ENCODE results near the gene CHAMP1. TPM values are rescaled to one million over a fixed set of nuclear protein-coding genes. Genes with fewer than 3 reads are reported as not detected.

CHAMP1 gene
- polyA plus RNA-seq, 1 of the 3 experiments (the other 2 are of a cell fraction), result 28.6 TPM

GRCh38 chr13:114324334-114324733 is 10.0 kb downstream of the CHAMP1 start:
- CTCF ChIA-PET, result interaction anchor here (4.9 kb wide), 1 partner anchor 14 kb away, joined by 27 read pairs; no protein-coding TSS in a partner anchor
- Histone ChIP-seq H2AFZ (ENCODE audit: low read depth) (no peak overlapping the region), H3K9me2 (no peaks in the 10 kb centered on the region), H3K4me3 (ENCODE audit: low read depth in 2 of 2, low read length in 1 of 2) (no peak overlapping the region), H3K4me1 (ENCODE audit: control insufficient read depth in 1 of 2, insufficient read depth in 2 of 2, low read depth in 1 of 2, low read length in 1 of 2) (peaks cover 0 to 3% of the 10 kb centered on the region in 2 experiments; a peak in 1 of 4 replicates), H3F3A (replicated peaks; ENCODE audit: insufficient read depth) (peaks cover 4% of the 10 kb centered on the region), H3K9me3 (no peaks in the 10 kb centered on the region), H3K4me2 (no peak overlapping the region), H4K20me1 (ENCODE audit: insufficient read depth) (peaks cover 16% of the 10 kb centered on the region), H3K79me2 (ENCODE audit: insufficient read depth) (peaks cover 57% of the 10 kb centered on the region), H3K36me3 (replicated peaks in 1 of 2; ENCODE audit: control insufficient read depth in 1 of 2, insufficient read depth in 2 of 2, low read length in 1 of 2) (peaks cover 61 to 62% of the 10 kb centered on the region in 2 experiments), H3K27ac (ENCODE audit: low read depth in 2 of 2, low read length in 1 of 2) (no peak overlapping the region), H3K27me3 (ENCODE audit: insufficient read depth) (no peaks in the 10 kb centered on the region), H3K9ac (no peak overlapping the region)
- TF ChIP-seq EZH2phosphoT487 (IDR thresholded peaks at IDR 0.05; ENCODE audit: borderline replicate concordance, low read depth), result no peak
- 100% methylated on average over 3 of the region's 4 CpGs for WGBS (ENCODE audit: low lambda C conversion rate)
- no peak for DNase-seq
- POLR2A ChIA-PET, result interaction anchor here (0.6 kb wide), 1 partner anchor 44 kb away, joined by 3 read pairs; no protein-coding TSS in a partner anchor

GRCh38 chr13:114325729-114326128 is 11.4 kb downstream of the CHAMP1 start:
- ChIA-PET CTCF (interaction anchor here (1.0 to 4.9 kb wide), 3 partner anchors 9 to 18 kb away, joined by 3 to 27 read pairs (median 9); no protein-coding TSS in a partner anchor), POLR2A (no interaction called here)
- H3F3A ChIP-seq (replicated peaks; ENCODE audit: insufficient read depth), result peaks cover 4% of the 10 kb centered on the region
- no peak overlapping the region for H2AFZ ChIP-seq (ENCODE audit: low read depth)
- peaks cover 61 to 62% of the 10 kb centered on the region in 2 experiments for H3K36me3 ChIP-seq (replicated peaks in 1 of 2; ENCODE audit: control insufficient read depth in 1 of 2, insufficient read depth in 2 of 2, low read length in 1 of 2)
- no peaks in the 10 kb centered on the region for H3K27me3 ChIP-seq (ENCODE audit: insufficient read depth)
- H3K9ac ChIP-seq, result no peak overlapping the region
- 0 out of 2 replicates have a peak, but pooled peaks cover 5% of the 10 kb centered on the region for H4K20me1 ChIP-seq (ENCODE audit: insufficient read depth)
- H3K79me2 ChIP-seq (ENCODE audit: insufficient read depth), result peaks cover 43% of the 10 kb centered on the region
- H3K4me3 ChIP-seq (ENCODE audit: low read depth in 2 of 2, low read length in 1 of 2), result no peak overlapping the region
- no peaks in the 10 kb centered on the region for H3K9me3 ChIP-seq
- no peaks in the 10 kb centered on the region for H3K4me1 ChIP-seq (ENCODE audit: control insufficient read depth in 1 of 2, insufficient read depth in 2 of 2, low read depth in 1 of 2, low read length in 1 of 2)
- DNase-seq, result no peak
- no peak overlapping the region for H3K27ac ChIP-seq (ENCODE audit: low read depth in 2 of 2, low read length in 1 of 2)
- no peaks in the 10 kb centered on the region for H3K9me2 ChIP-seq
- WGBS (ENCODE audit: low lambda C conversion rate), result 98% methylated on average over 3 of the region's 3 CpGs
- TF ChIP-seq SIN3A (IDR thresholded peaks at IDR 0.05; ENCODE audit: borderline replicate concordance, low read depth, low read length) (no peak), ELF1 (IDR thresholded peaks at IDR 0.05) (no peak), JUND (IDR thresholded peaks at IDR 0.05) (no peak)
- no peak overlapping the region for H3K4me2 ChIP-seq

- 96% methylated on average over 6 of the region's 6 CpGs for WGBS (ENCODE audit: low lambda C conversion rate)
- Histone ChIP-seq H2AFZ (ENCODE audit: low read depth) (no peak overlapping the region), H3K4me1 (ENCODE audit: control insufficient read depth in 1 of 2, insufficient read depth in 2 of 2, low read depth in 1 of 2, low read length in 1 of 2) (no peaks in the 10 kb centered on the region), H3K36me3 (replicated peaks in 1 of 2; ENCODE audit: control insufficient read depth in 1 of 2, insufficient read depth in 2 of 2, low read length in 1 of 2) (peaks cover 39 to 44% of the 10 kb centered on the region in 2 experiments), H3K27me3 (ENCODE audit: insufficient read depth) (no peaks in the 10 kb centered on the region), H3K4me2 (no peak overlapping the region), H3K9ac (no peak overlapping the region), H3F3A (replicated peaks; ENCODE audit: insufficient read depth) (peaks cover 4% of the 10 kb centered on the region), H3K79me2 (ENCODE audit: insufficient read depth) (peaks cover 21% of the 10 kb centered on the region; the same call in 1 of the 2 replicates), H3K9me3 (no peaks in the 10 kb centered on the region), H4K20me1 (ENCODE audit: insufficient read depth) (0 out of 2 replicates have a peak, but pooled peaks cover 5% of the 10 kb centered on the region), H3K9me2 (no peaks in the 10 kb centered on the region), H3K27ac (ENCODE audit: low read depth in 2 of 2, low read length in 1 of 2) (no peak overlapping the region), H3K4me3 (ENCODE audit: low read depth in 2 of 2, low read length in 1 of 2) (no peak overlapping the region)
- DNase-seq, result no peak
- ChIA-PET POLR2A (no interaction called here), CTCF (interaction anchor here (1.1 to 4.9 kb wide), 3 partner anchors 10 to 79 kb away, joined by 3 to 27 read pairs (median 9); no protein-coding TSS in a partner anchor)
- TF ChIP-seq JUND (IDR thresholded peaks at IDR 0.05) (no peak), ELF1 (IDR thresholded peaks at IDR 0.05) (no peak), RXRA (IDR thresholded peaks at IDR 0.05; ENCODE audit: borderline replicate concordance, low read depth) (no peak), PBX3 (IDR thresholded peaks at IDR 0.05) (no peak), NRF1 (IDR thresholded peaks at IDR 0.05; ENCODE audit: low read depth, low read length) (no peak), USF2 (IDR thresholded peaks at IDR 0.05; ENCODE audit: borderline replicate concordance, low read depth, low read length) (no peak), ZBTB33 (IDR thresholded peaks at IDR 0.05; ENCODE audit: borderline replicate concordance, low read depth) (no peak)
Measured at GRCh38 chr13:114328034-114328433, 13.7 kb downstream of the CHAMP1 start.
